ENCODE data around the gene SLC22A8.
A peak's percentile ranks its signal among the peaks of the same experiment; 100 is the strongest.
"Not testable (repeated sequence)": the region's sequence is repeated elsewhere in the genome, so short reads cannot be mapped to it uniquely, and the experiment has no call there.

The SLC22A8 gene

GRCh38 chr11:62988276-62988675, 27.4 kb downstream of the SLC22A8 start:
- DNase-seq: no peak

DNA sequence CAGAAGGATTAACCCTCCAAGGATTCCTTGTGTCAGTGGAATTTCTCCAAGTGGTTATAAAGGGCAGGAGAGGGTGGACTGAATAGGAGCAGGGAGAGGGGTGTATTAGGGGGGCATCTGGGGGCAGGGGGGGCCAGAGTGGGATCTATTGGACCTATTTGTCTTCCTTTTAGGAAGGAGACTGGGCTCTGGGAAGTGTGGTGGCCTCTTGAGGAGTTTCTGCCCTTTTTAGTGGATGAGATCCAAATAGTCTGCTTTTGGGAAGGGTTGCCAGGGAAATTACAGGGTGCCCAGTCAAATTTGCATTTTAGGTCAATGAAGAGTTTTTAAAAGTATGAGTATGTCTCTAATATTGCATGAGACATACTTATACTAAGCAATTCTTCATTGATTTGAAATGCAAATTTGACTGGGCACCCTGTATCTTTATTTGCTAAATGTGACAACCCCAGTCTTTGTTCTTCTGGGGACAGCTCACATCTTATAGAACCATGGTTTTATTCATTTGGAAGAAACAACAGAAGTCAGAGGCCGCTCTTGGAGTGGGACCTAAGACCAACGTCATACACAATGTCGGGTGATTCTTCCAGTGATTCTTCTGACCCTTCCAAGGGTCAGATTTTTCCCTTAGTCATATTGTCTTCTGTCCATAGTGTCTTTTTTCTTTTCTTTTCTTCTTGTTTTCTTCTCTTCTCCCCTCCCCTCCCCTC, 30.4 kb downstream of the SLC22A8 start:
- no peak for DNase-seq

- no peak for DNase-seq
These were observed 31.1 kb downstream of the SLC22A8 start, which contains the start of gene SLC22A6 for GRCh38 chr11:62984451-62984991. Gene SLC22A6, minus strand, starts transcription at chr11:62984967. Its CDS starts 277 bp downstream, at chr11:62984690.

DNA sequence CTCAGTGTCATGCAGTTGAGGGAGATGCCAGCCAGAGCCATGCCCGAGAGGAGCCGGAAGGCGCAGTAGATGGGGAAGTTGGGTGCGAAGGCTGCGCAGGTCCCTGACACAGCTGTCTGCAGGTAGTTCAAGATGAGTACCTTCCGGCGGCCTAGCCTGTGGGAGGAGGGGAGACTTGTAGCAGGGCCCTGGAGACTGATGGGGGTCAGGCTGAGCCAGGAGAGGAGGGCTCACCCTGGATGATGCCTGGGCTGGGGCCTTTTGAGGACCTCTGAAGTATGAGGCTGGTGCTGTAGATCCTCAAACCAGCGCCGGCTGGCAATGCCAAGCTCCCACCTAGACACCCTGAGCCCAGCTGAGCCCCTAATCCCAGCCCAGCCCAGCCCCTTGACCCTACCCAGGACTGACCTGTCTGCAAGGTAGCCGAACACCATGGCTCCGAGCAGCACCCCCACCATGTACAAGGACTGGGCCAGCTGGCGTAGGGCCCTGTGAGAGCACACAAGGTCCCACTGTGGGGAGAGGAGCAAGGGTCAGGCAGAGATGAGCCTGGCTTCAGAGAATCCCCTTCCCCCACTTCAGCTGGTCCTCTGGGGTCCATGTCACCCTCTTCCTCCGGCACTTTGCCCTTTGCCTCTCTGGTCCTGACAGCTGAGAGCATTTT, 32.0 kb downstream of the SLC22A8 start:
- no peak for DNase-seq

GRCh38 chr11:62981743-62982142, 33.9 kb downstream of the SLC22A8 start:
- no peak for DNase-seq

- no peak for DNase-seq
These were observed 35.4 kb downstream of the SLC22A8 start for GRCh38 chr11:62980133-62980760.

DNA sequence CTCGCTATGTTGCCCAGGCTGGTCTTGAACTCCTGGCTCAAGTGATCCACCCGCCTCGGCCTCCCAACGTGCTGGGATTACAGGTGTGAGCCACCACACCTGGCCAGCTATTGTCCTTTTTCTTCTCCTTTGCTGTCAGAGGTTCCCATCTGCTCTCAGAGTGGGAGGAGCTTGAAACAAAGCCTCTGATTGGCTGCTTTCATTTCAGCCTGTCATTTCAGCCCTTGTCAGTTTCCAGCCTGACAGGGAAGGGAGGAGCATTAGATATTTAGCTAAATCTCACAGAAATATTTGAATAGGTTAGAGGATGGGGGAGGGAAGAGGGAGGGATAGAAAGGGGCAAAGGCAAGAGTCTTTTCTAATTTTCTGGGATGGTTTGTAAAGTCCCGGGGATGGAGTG, 39.5 kb downstream of the SLC22A8 start:
- no peak for DNase-seq

DNA sequence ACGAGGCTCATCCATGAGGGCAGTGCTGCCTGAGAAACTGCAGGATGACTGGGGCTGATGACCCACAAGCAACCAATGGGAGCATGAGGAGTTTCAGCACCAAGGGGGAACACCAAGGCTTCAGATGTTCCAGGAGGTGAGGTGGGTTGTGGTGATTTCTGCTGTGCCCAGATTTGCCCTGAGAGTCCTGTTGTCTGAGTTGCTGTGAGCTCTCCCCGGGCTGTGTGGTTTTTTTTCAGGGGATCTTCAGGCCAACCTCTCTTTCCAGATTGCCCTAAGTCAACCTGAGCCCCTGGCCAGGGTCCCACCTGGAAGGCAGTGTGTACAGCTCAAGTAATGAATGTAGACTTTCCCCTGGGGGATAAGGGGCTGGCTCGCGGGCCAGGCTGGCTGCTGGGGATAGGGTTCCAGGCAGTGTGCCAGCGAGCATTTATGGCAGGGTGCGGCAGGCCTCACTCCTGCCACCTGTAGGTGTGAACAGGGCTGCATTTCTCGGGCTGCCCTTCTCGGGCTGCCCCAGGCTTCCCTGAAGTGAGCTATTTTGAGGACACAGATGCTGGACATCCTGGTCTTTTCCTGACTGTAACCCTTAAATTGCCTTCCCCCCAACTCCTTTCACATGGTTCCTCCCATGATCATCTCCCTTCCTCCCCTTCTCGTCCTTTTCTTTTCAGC, 40.7 kb downstream of the SLC22A8 start:
- no peak for DNase-seq

DNA sequence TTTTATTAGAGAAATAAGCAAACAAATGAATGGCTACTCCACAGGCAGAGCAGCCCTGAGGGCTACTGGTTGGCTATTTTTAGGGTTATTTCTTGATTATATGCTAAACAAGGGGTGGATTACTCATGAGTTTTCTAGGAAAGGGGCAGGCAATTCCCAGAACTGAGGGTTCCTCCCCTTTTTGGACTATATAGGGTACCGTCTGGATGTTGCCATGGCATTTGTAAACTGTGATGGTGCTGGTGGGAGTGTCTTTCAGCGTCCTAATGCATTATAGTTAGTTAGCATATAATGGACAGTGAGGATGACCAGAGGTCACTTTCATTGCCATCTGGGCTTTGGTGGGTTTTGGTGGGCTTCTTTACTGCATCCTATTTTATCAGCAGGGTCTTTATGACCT, 50.1 kb downstream of the SLC22A8 start:
- DNase-seq: no peak

DNA sequence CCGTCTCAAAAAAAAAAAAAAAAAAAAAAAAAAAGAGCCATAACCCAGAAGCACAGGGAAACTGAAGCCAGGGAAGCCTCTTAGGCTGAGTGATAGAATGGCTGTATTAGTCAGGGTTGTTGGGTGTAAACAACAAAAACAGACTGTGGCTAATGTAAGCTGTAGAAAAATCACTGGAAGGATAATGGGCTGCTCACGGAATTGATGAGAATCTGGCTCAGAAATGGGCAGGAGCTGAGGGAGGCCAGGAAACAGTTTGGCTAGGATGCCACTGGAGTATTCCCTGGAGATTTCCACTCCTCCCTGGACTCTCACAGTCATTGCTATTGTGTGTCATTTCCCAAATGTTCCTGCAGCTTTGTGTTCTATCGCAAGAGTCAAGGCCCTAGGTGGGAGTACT, 53.2 kb downstream of the SLC22A8 start:
- no peak for DNase-seq

- DNase-seq: no peak
These were observed 54.5 kb downstream of the SLC22A8 start for GRCh38 chr11:62961017-62961570.

DNA sequence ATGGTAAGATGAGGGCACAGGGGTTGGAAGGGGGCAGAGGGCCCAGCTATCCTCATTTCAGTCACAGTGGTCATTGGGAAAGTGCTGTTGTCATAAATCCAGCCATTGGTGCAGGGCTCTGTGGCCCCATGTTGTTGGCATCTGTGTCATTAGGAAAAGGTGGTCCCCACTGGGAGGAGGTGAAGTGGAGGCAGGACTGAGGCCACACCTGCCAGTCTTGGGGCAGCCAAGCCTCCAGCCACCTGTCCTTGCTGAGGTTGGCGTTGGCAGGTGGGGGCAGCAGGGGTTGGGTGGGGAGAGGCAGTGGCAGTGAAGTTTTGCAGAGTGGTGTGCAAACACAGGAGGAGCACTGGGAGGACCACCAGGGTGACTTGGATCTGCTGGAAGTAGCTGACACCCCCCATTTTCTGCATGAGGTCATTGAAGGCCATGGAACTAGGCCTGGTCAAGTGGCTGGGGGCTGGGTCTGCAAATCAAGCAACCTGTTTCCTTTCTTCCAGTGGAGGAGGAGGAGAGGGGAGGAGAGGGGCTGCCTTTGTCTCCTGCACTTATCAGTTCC, 56.1 kb downstream of the SLC22A8 start:
- DNase-seq: no peak

DNA sequence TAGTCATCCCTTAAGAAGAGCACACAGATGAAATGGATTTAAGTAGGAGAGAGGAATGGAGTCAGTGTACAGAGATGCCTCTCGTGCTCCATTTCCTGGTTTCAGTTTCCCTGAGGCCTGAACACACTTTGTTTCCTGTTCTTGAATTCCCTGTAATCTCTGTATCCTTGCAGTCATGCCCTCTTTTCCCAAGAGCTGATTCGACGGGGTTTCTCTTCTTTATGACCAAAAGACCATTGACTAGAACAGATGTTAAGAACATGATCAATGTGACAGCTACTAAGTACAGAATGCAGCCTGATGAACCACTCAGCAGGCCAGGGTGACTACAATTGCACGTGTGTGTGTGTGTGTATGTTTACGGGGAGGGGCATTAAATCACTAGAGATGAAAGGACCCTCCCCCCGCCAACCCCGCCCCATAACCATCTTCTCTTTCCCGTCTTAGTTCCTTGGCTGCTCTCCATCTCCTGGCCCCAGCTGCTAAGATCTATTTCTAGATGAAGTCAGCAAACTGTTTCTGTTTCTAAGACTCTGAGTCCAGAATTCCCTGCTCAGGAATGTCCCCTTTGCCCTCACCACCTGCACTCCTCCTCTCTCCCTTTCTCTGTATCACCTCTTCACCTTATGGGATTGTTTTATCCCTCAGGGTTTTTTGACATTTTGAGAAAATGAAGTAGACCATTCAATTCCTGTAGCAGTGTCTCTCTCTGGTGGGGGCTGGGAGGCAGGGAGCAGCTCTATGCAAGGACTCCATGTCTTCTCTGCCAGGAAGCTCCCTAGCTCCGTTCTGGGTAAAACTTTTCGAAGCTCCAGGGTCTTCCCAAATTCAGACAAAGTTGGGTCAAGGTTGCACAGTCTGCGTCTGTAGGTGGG, 56.9 kb downstream of the SLC22A8 start:
- DNase-seq: peak; percentile 43

GRCh38 chr11:62957147-62957546, 58.5 kb downstream of the SLC22A8 start:
- DNase-seq: no peak

DNA sequence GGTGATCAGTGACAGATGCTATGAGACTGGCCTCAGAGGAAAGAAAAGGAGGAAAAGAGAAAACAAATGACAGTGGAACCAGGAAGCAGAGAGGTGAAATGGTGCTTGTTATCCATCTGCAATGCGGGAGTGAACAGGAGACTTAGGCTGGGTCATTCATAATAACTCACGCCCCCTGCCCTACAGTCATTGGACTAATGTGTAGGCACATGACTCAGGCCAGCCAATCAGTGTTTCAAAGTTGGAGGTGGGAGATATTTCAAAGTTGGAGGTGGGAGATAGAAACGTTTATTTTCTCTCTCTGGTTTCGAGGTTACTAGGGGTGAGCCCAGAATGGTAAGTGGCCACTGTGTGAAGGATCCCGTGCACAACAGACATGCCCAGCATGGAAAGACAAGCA, 61.2 kb downstream of the SLC22A8 start:
- DNase-seq: no peak

GRCh38 chr11:62953811-62954210, 61.8 kb downstream of the SLC22A8 start:
- no peak for DNase-seq

DNA sequence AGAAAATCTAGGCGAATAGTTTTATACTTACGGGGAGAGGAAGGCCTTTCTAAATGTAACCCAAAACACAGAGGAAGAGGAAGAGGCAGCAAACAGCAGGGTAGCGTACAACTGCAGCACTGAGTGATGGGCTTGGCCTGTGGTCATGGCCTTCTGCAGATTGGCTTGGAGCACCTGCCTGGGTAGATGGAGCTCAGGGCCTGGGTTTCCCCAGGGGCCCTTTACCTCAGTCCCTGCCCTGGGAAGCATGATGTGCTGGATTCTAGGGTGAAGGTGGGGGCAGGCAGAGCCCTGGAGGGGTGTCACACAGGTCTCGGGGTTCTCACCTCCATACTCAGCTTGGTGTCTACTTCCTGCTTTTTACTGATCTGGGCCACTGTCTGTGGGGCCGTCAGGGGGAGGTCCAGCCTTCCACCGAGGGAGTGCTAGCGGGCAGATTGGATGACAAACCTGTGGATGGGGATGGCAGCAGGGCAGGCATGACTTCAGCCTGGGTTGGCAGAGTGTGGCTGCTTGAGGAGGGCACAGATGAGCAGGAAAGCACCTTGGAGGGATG, 66.8 kb downstream of the SLC22A8 start:
- no peak for DNase-seq

GRCh38 chr11:62945538-62945937, 70.1 kb downstream of the SLC22A8 start:
- DNase-seq: not testable (repeated sequence)

Data from fibroblast of skin of abdomen (primary cell).